HEK293 (cell line): ENCODE results near the gene PRKCQ.

Experiments
- CTCF ChIA-PET: fragments of 350-600 bp; formaldehyde crosslinking; extraction: SDS; loops from one replicate; lab custom pipeline; 2021; ENCODE audit warnings: antibody characterized with exemption; lab: Yijun Ruan, JAX
- POLR2A ChIA-PET: fragments of 300-600 bp; formaldehyde crosslinking; extraction: SDS; loops from one replicate; lab custom pipeline; 2020; ENCODE audit warnings: antibody characterized with exemption, inconsistent platforms; lab: Yijun Ruan, JAX
- H3K27ac ChIP-seq: fragments of 200-500 bp; sonication (Bioruptor generic); 2 replicates; pipeline ENCODE4 v1.5.1; 2014; ENCODE audit warnings: low read depth, low read length, control low read depth, inconsistent platforms; ENCODE audit errors: extremely low read depth
- H3K36me3 ChIP-seq, 2 experiments: fragments of 200-500 bp in 1 of 2; sonication (Bioruptor generic) in 1 of 2; 1 replicate in 1 of 2; 2 replicates in 1 of 2; pipeline ENCODE4 v1.5.1; 2014 to 2017; ENCODE audit warnings: inconsistent platforms in 2 of 2, low read length in 2 of 2; ENCODE audit not compliant: control insufficient read depth in 2 of 2, insufficient read depth in 1 of 2
- H3K4me1 ChIP-seq: fragments of 200-500 bp; sonication (Bioruptor generic); 2 replicates; pipeline ENCODE4 v1.5.1; 2014; ENCODE audit warnings: mild to moderate bottlenecking, low read length, inconsistent platforms; ENCODE audit not compliant: control insufficient read depth, insufficient read depth
- H3K4me3 ChIP-seq: 2 replicates; pipeline ENCODE4 v1.5.1; 2011; ENCODE audit warnings: low read depth, mild to moderate bottlenecking, control low read depth, low read length, moderate library complexity
- H3K9me3 ChIP-seq: fragments of 200-500 bp; sonication (Bioruptor generic); 2 replicates; pipeline ENCODE4 v1.5.1; 2014; ENCODE audit warnings: low read depth, low read length, inconsistent platforms; ENCODE audit not compliant: control insufficient read depth, insufficient read depth
- GLIS2 ChIP-seq: fragments of 450-650 bp; formaldehyde crosslinking; IDR thresholded peaks from 2 replicates; pipeline ENCODE4 v1.5.1; 2016; ENCODE audit warnings: missing biosample characterization, missing genetic modification characterization
- HOXD13 ChIP-seq: sonication (generic); formaldehyde crosslinking; IDR thresholded peaks from 2 replicates; pipeline ENCODE4 v1.8.0; 2022; ENCODE audit warnings: missing genetic modification reagents, borderline replicate concordance
- KLF16 ChIP-seq: fragments of 450-650 bp; formaldehyde crosslinking; IDR thresholded peaks from 2 replicates; pipeline ENCODE4 v1.5.1; 2017; ENCODE audit warnings: missing biosample characterization, missing genetic modification characterization
- OSR2 ChIP-seq: fragments of 450-650 bp; formaldehyde crosslinking; IDR thresholded peaks from 2 replicates; pipeline ENCODE4 v1.5.1; 2016; ENCODE audit warnings: missing biosample characterization, missing genetic modification characterization
- ZBTB8A ChIP-seq: fragments of 450-650 bp; formaldehyde crosslinking; IDR thresholded peaks from 2 replicates; pipeline ENCODE4 v1.5.1; 2016; ENCODE audit warnings: missing biosample characterization, missing genetic modification characterization
- ZFP3 ChIP-seq: fragments of 450-650 bp; formaldehyde crosslinking; IDR thresholded peaks from 2 replicates; pipeline ENCODE4 v1.5.1; 2016; ENCODE audit warnings: low read depth, missing biosample characterization, missing genetic modification characterization
- ZFP37 ChIP-seq: fragments of 450-650 bp; formaldehyde crosslinking; IDR thresholded peaks from 2 replicates; pipeline ENCODE4 v1.5.1; 2016; ENCODE audit warnings: missing biosample characterization, missing genetic modification characterization
- ZNF121 ChIP-seq: fragments of 450-650 bp; formaldehyde crosslinking; IDR thresholded peaks from 2 replicates; pipeline ENCODE4 v1.5.1; 2016; ENCODE audit warnings: missing biosample characterization, missing genetic modification characterization
- ZNF155 ChIP-seq: fragments of 450-650 bp; formaldehyde crosslinking; IDR thresholded peaks from 2 replicates; pipeline ENCODE4 v1.5.1; 2016; ENCODE audit warnings: missing biosample characterization, missing genetic modification characterization
- ZNF157 ChIP-seq: fragments of 450-650 bp; formaldehyde crosslinking; IDR thresholded peaks from 2 replicates; pipeline ENCODE4 v1.5.1; 2016; ENCODE audit warnings: missing biosample characterization, missing genetic modification characterization
- ZNF311 ChIP-seq: fragments of 450-650 bp; formaldehyde crosslinking; IDR thresholded peaks from 2 replicates; pipeline ENCODE4 v1.5.1; 2017; ENCODE audit warnings: missing biosample characterization, missing genetic modification characterization, borderline replicate concordance
- ZNF350 ChIP-seq: fragments of 450-650 bp; formaldehyde crosslinking; IDR thresholded peaks from 2 replicates; pipeline ENCODE4 v1.5.0; 2017; ENCODE audit warnings: missing biosample characterization, mild to moderate bottlenecking, missing genetic modification characterization
- ZNF394 ChIP-seq: fragments of 450-650 bp; formaldehyde crosslinking; IDR thresholded peaks from 2 replicates; pipeline ENCODE4 v1.5.1; 2016; ENCODE audit warnings: missing biosample characterization, missing genetic modification characterization, mild to moderate bottlenecking, moderate library complexity, borderline replicate concordance
- ZNF560 ChIP-seq: fragments of 450-650 bp; formaldehyde crosslinking; IDR thresholded peaks from 2 replicates; pipeline ENCODE4 v1.5.1; 2017; ENCODE audit warnings: missing biosample characterization, missing genetic modification characterization, borderline replicate concordance
- ZNF768 ChIP-seq: fragments of 450-650 bp; formaldehyde crosslinking; IDR thresholded peaks from 2 replicates; pipeline ENCODE4 v1.5.1; 2018; ENCODE audit warnings: missing biosample characterization, mild to moderate bottlenecking, missing genetic modification characterization
- ZNF830 ChIP-seq: fragments of 450-650 bp; IDR thresholded peaks from 2 replicates; pipeline ENCODE4 v1.5.0; 2018; ENCODE audit warnings: missing biosample characterization, missing genetic modification characterization, low read depth, mild to moderate bottlenecking, moderate library complexity
- TF ChIP-seq, protein P1 (sequence below): fragments of 450-650 bp; formaldehyde crosslinking; IDR thresholded peaks from 2 replicates; pipeline ENCODE4 v1.5.1; 2017; ENCODE audit warnings: missing biosample characterization, missing genetic modification characterization
- TF ChIP-seq, protein P2 (sequence below): fragments of 450-650 bp; formaldehyde crosslinking; IDR thresholded peaks from 2 replicates; pipeline ENCODE4 v1.5.1; 2016; ENCODE audit warnings: missing biosample characterization, missing genetic modification characterization
- TF ChIP-seq, protein P3 (sequence below): fragments of 450-650 bp; formaldehyde crosslinking; IDR thresholded peaks from 2 replicates; pipeline ENCODE4 v1.5.1; 2016; ENCODE audit warnings: missing biosample characterization, missing genetic modification characterization, low read depth
- TF ChIP-seq, protein P4 (sequence below): fragments of 450-650 bp; formaldehyde crosslinking; IDR thresholded peaks from 2 replicates; pipeline ENCODE4 v1.5.1; 2017; ENCODE audit warnings: missing biosample characterization, missing genetic modification characterization
- TF ChIP-seq, protein P5 (sequence below): fragments of 450-650 bp; formaldehyde crosslinking; conservative IDR thresholded peaks from 2 replicates; pipeline ENCODE4 v1.5.1; 2016; ENCODE audit warnings: low read depth, missing biosample characterization, missing genetic modification characterization

PRKCQ gene

DNA sequence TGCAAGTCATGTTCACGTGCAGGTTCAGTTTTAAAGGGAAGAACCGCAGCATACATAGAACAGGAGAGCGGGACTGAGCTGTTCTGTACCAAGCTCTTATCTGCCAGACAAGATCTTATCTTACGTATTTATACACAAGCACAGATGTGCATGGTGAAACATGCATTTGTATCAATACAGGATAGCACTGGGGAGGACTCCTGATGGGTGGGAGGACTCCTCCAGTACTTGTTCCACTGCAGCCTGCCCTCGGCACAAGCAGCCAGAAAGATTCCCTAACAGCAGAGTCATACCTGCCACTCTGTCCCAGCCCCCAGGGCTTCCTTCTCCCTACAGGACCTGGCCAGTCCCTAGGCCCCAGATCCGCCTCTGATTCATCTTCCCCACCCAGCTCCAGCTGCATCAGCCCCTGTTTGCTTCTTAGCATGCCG, 13.2 kb upstream of the PRKCQ start:
- Histone ChIP-seq H3K9me3 (no peaks in the 10 kb centered on the region), H3K4me1 (peaks cover 2% of the 10 kb centered on the region; the same call in 1 of the 2 replicates), H3K27ac (no peak overlapping the region), H3K36me3 (no peaks in the 10 kb centered on the region), H3K4me3 (no peak overlapping the region)
- ChIA-PET CTCF (interaction anchor here (0.6 to 0.9 kb wide), 2 partner anchors 12 to 200 kb away, joined by 3 to 4 read pairs; no protein-coding TSS in a partner anchor), POLR2A (no interaction called here)
- TF ChIP-seq ZBTB8A (no peak), ZNF350 (tag by site-specific recombination) (no peak), ZNF157 (no peak), ZNF121 (tag by site-specific recombination) (no peak), ZNF394 (no peak), ZNF560 (tag by site-specific recombination) (no peak), ZNF155 (tag by site-specific recombination) (no peak)
- TF ChIP-seq, protein P1, sequence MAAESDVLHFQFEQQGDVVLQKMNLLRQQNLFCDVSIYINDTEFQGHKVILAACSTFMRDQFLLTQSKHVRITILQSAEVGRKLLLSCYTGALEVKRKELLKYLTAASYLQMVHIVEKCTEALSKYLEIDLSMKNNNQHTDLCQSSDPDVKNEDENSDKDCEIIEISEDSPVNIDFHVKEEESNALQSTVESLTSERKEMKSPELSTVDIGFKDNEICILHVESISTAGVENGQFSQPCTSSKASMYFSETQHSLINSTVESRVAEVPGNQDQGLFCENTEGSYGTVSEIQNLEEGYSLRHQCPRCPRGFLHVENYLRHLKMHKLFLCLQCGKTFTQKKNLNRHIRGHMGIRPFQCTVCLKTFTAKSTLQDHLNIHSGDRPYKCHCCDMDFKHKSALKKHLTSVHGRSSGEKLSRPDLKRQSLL (tag by site-specific recombination) = no peak
- TF ChIP-seq, protein P2, sequence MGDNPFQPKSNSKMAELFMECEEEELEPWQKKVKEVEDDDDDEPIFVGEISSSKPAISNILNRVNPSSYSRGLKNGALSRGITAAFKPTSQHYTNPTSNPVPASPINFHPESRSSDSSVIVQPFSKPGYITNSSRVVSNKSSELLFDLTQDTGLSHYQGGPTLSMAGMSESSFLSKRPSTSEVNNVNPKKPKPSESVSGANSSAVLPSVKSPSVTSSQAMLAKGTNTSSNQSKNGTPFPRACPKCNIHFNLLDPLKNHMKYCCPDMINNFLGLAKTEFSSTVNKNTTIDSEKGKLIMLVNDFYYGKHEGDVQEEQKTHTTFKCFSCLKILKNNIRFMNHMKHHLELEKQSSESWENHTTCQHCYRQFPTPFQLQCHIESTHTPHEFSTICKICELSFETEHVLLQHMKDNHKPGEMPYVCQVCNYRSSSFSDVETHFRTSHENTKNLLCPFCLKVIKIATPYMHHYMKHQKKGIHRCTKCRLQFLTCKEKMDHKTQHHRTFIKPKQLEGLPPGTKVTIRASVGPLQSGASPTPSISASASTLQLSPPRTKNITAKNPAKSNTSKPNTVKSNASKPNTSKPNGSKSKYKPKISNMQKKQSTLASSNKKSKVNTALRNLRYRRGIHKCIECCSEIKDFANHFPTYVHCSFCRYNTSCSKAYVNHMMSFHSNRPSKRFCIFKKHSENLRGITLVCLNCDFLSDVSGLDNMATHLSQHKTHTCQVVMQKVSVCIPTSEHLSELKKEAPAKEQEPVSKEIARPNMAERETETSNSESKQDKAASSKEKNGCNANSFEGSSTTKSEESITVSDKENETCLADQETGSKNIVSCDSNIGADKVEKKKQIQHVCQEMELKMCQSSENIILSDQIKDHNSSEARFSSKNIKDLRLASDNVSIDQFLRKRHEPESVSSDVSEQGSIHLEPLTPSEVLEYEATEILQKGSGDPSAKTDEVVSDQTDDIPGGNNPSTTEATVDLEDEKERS = no peak
- TF ChIP-seq, protein P3, sequence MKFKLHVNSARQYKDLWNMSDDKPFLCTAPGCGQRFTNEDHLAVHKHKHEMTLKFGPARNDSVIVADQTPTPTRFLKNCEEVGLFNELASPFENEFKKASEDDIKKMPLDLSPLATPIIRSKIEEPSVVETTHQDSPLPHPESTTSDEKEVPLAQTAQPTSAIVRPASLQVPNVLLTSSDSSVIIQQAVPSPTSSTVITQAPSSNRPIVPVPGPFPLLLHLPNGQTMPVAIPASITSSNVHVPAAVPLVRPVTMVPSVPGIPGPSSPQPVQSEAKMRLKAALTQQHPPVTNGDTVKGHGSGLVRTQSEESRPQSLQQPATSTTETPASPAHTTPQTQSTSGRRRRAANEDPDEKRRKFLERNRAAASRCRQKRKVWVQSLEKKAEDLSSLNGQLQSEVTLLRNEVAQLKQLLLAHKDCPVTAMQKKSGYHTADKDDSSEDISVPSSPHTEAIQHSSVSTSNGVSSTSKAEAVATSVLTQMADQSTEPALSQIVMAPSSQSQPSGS (tag by site-specific recombination) = no peak
- TF ChIP-seq, protein P4, sequence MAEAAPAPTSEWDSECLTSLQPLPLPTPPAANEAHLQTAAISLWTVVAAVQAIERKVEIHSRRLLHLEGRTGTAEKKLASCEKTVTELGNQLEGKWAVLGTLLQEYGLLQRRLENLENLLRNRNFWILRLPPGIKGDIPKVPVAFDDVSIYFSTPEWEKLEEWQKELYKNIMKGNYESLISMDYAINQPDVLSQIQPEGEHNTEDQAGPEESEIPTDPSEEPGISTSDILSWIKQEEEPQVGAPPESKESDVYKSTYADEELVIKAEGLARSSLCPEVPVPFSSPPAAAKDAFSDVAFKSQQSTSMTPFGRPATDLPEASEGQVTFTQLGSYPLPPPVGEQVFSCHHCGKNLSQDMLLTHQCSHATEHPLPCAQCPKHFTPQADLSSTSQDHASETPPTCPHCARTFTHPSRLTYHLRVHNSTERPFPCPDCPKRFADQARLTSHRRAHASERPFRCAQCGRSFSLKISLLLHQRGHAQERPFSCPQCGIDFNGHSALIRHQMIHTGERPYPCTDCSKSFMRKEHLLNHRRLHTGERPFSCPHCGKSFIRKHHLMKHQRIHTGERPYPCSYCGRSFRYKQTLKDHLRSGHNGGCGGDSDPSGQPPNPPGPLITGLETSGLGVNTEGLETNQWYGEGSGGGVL (tag by site-specific recombination) = no peak

DNA sequence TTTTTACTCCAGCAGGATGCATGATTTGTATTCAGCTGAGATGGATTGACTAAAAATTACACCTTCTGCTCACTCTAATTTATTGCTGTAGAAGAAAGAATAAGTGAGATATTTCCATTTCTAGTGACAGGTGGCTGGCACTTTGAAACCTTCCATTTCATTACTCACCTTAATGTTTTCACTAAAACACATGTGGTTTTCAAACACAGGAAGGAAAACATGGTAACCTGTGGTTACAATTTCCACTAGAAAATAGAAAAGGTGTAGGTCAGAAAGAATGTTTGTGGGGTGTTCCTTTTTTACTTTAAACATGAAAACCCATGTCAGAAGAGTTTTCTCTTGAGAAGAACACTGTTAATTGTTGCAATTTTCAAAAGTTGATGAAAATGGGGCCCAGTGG, 12.0 kb upstream of the PRKCQ start:
- Histone ChIP-seq H3K36me3 (no peaks in the 10 kb centered on the region), H3K4me1 (peaks cover 8% of the 10 kb centered on the region; the same call in 1 of the 2 replicates), H3K27ac (no peak overlapping the region), H3K4me3 (no peak overlapping the region), H3K9me3 (no peaks in the 10 kb centered on the region)
- ChIA-PET CTCF (no interaction called here), POLR2A (no interaction called here)
- TF ChIP-seq HOXD13 (CRISPR knock-in tag) (no peak), KLF16 (no peak), ZFP3 (tag by site-specific recombination) (no peak), ZNF311 (no peak), ZNF768 (tag by site-specific recombination) (no peak), ZNF830 (tag by site-specific recombination) (no peak), OSR2 (no peak), GLIS2 (tag by site-specific recombination) (no peak), ZFP37 (tag by site-specific recombination) (no peak)
- TF ChIP-seq, protein P4 (tag by site-specific recombination) = no peak
- TF ChIP-seq, protein P5, sequence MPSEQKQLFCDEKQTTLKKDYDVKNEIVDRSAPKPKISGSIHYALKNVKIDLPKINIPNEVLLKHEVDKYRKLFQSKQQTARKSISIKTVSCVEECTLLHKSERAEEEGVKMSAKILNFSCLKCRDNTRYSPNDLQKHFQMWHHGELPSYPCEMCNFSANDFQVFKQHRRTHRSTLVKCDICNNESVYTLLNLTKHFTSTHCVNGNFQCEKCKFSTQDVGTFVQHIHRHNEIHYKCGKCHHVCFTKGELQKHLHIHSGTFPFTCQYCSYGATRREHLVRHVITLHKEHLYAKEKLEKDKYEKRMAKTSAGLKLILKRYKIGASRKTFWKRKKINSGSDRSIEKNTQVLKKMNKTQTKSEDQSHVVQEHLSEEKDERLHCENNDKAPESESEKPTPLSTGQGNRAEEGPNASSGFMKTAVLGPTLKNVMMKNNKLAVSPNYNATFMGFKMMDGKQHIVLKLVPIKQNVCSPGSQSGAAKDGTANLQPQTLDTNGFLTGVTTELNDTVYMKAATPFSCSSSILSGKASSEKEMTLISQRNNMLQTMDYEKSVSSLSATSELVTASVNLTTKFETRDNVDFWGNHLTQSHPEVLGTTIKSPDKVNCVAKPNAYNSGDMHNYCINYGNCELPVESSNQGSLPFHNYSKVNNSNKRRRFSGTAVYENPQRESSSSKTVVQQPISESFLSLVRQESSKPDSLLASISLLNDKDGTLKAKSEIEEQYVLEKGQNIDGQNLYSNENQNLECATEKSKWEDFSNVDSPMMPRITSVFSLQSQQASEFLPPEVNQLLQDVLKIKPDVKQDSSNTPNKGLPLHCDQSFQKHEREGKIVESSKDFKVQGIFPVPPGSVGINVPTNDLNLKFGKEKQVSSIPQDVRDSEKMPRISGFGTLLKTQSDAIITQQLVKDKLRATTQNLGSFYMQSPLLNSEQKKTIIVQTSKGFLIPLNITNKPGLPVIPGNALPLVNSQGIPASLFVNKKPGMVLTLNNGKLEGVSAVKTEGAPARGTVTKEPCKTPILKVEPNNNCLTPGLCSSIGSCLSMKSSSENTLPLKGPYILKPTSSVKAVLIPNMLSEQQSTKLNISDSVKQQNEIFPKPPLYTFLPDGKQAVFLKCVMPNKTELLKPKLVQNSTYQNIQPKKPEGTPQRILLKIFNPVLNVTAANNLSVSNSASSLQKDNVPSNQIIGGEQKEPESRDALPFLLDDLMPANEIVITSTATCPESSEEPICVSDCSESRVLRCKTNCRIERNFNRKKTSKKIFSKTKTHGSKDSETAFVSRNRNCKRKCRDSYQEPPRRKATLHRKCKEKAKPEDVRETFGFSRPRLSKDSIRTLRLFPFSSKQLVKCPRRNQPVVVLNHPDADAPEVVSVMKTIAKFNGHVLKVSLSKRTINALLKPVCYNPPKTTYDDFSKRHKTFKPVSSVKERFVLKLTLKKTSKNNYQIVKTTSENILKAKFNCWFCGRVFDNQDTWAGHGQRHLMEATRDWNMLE = no peak
